ENCODE data around the gene REEP3.

GRCh38 chr10:63614371-63614891 lies 93.2 kb downstream of the REEP3 start:
- no peak for TF ChIP-seq CTCF (conservative IDR thresholded peaks at IDR 0.05; ENCODE audit: low read length)
- TF ChIP-seq EZH2phosphoT487 (IDR thresholded peaks at IDR 0.05; ENCODE audit: borderline replicate concordance): no peak

All from Loucy (cell line).